Left lung (tissue), 10 donors: ENCODE data around the gene FLCN. TPM values are rescaled to one million over a fixed set of nuclear protein-coding genes. Genes with fewer than 3 reads are reported as not detected.

Source experiments
- ATAC-seq: fragments of 200-7000 bp; cut with Tn5 transposase; one replicate; pipeline ENCODE4 v1.9.1; 2020; ENCODE audit warnings: moderate library complexity
- DNase-seq, 4 donors: peaks; one replicate each; pipeline ENCODE4 v3.0.0-alpha.2; 2013 to 2020
- H3K27ac ChIP-seq, 2 donors: fragments of 200-600 bp; sonication (generic) in 1 of 2; one replicate each; pipeline versions ENCODE4 v1.5.0 to v1.8.0; 2020 to 2021
- H3K27me3 ChIP-seq, 2 donors: fragments of 200-600 bp; sonication (generic) in 1 of 2; one replicate each; pipeline versions ENCODE4 v1.5.0 to v1.8.0; 2020 to 2021
- H3K36me3 ChIP-seq, 2 donors: fragments of 200-600 bp; sonication (generic) in 1 of 2; one replicate each; pipeline versions ENCODE4 v1.5.0 to v1.8.0; 2020 to 2021
- H3K4me1 ChIP-seq, 2 donors: fragments of 200-600 bp; one replicate each; pipeline ENCODE4 v1.8.0; 2021
- H3K4me3 ChIP-seq, 2 donors: fragments of 200-600 bp; sonication (generic) in 1 of 2; one replicate each; pipeline versions ENCODE4 v1.5.0 to v1.8.0; 2020 to 2021; ENCODE audit warnings: mild to moderate bottlenecking in 1 of 2
- H3K9me3 ChIP-seq, 2 donors: fragments of 200-600 bp; sonication (generic) in 1 of 2; one replicate each; pipeline versions ENCODE4 v1.5.0 to v1.8.0; 2020 to 2021
- CTCF ChIP-seq, 2 donors: fragments of 200-600 bp; sonication (generic) in 1 of 2; IDR thresholded peaks; one replicate each; pipeline versions ENCODE4 v1.5.0 to v1.8.0; 2021; ENCODE audit warnings: antibody characterized with exemption in 2 of 2
- intact Hi-C, 2 donors: fragments of 100-400 bp; cut with DNase I; formaldehyde crosslinking; loops; one replicate each; pipeline versions ENCODE4 v1.11.2 to v1.14.2; 2022
- polyA plus RNA-seq, 6 donors: library from polyadenylated mRNA; unstranded; fragments of 120-200 nt; gene quantifications; one replicate each; pipeline ENCODE4 v1.2.1, GENCODE V29; 2013; ENCODE audit not compliant: insufficient read length in 6 of 6
- total RNA-seq, 2 donors: library from RNA; stranded (reverse); fragmentation: NEBNext Ultra II Directional; extraction: Animal tissue kit (Norgen Biotek cat#: 25700); gene quantifications; one replicate each; pipeline ENCODE4 v1.2.1, GENCODE V29; 2021
- donor health status: DM: no; HTN: yes; CAD: no.
- donor health status: DM: no; HTN: no; CAD: no.

FLCN gene
- total and polyA plus RNA-seq, 8 donors = 39.6 to 80.1 (median 50.8) TPM

- Histone ChIP-seq H3K4me3 (no peak overlapping the region), H3K9me3 (no peaks in the 10 kb centered on the region), H3K36me3 (peaks cover 0 to 100% of the 10 kb centered on the region in 2 donors), H3K27me3 (no peaks in the 10 kb centered on the region), H3K4me1 (no peaks in the 10 kb centered on the region), H3K27ac (no peak overlapping the region)
- DNase-seq (peak in 1 of 4 donors; percentile 62), ATAC-seq (no peak)
- TF ChIP-seq CTCF (IDR thresholded peaks at IDR 0.05) = no peak
- intact Hi-C loops = no loop called here
Measured at GRCh38 chr17:17164676-17165075, 72.3 kb downstream of the FLCN start.

- ATAC-seq = no peak
Measured at GRCh38 chr17:17164156-17164555, 72.8 kb downstream of the FLCN start.

More at GRCh38 chr17:17164156-17164555, 72.8 kb downstream of the FLCN start:
- Histone ChIP-seq H3K9me3 (no peaks in the 10 kb centered on the region), H3K36me3 (peaks cover 0 to 100% of the 10 kb centered on the region in 2 donors), H3K27me3 (no peaks in the 10 kb centered on the region), H3K4me3 (no peak overlapping the region), H3K4me1 (no peaks in the 10 kb centered on the region), H3K27ac (no peak overlapping the region)
- TF ChIP-seq CTCF (IDR thresholded peaks at IDR 0.05) = no peak
- peak in 1 of 4 donors; percentile 68 for DNase-seq
- intact Hi-C loops = no loop called here

Other genes starting within 250 kb of the FLCN start
- 100 to 1,000 TPM; 259 to 338 TPM for gene MPRIP, start 194.7 kb downstream of the FLCN start, total RNA-seq
- 100 to 1,000 TPM; 221 to 271 (median 252) TPM for gene MPRIP, start 194.7 kb downstream of the FLCN start, polyA plus RNA-seq
- 1 to 10 TPM; 3.4 to 5.6 TPM for gene PLD6, start 30.8 kb downstream of the FLCN start, total RNA-seq
- gene PLD6, start 30.8 kb downstream of the FLCN start, polyA plus RNA-seq = 1 to 10 TPM; 4.1 to 5.9 (median 4.6) TPM
- 10 to 100 TPM; 48.4 to 63.7 TPM for gene COPS3, start 44.1 kb upstream of the FLCN start, total RNA-seq
- 10 to 100 TPM; 63.5 to 69.9 (median 66.2) TPM for gene COPS3, start 44.1 kb upstream of the FLCN start, polyA plus RNA-seq
- 1 to 10 TPM; 1.5 to 1.6 TPM for gene NT5M, start 66.2 kb upstream of the FLCN start, total RNA-seq
- 1 to 10 TPM; 3.2 to 5.4 (median 4.2) TPM for gene NT5M, start 66.2 kb upstream of the FLCN start, polyA plus RNA-seq
- 10 to 100 TPM; 11.5 to 12.3 TPM for gene MED9, start 239.8 kb upstream of the FLCN start, total RNA-seq
- gene MED9, start 239.8 kb upstream of the FLCN start, polyA plus RNA-seq = 10 to 100 TPM; 15.9 to 17.1 (median 16.6) TPM